Left forelimb (tissue), 1 donor: Measurements from ENCODE around the gene MAGEA8.
"Not testable (repeated sequence)": the region's sequence is repeated elsewhere in the genome, so short reads cannot be mapped to it uniquely, and the experiment has no call there.

Experiments
- DNase-seq: peaks from one replicate; pipeline ENCODE4 v3.0.0-alpha.2; 2018; ENCODE audit warnings: low spot score

Gene MAGEA8

DNA sequence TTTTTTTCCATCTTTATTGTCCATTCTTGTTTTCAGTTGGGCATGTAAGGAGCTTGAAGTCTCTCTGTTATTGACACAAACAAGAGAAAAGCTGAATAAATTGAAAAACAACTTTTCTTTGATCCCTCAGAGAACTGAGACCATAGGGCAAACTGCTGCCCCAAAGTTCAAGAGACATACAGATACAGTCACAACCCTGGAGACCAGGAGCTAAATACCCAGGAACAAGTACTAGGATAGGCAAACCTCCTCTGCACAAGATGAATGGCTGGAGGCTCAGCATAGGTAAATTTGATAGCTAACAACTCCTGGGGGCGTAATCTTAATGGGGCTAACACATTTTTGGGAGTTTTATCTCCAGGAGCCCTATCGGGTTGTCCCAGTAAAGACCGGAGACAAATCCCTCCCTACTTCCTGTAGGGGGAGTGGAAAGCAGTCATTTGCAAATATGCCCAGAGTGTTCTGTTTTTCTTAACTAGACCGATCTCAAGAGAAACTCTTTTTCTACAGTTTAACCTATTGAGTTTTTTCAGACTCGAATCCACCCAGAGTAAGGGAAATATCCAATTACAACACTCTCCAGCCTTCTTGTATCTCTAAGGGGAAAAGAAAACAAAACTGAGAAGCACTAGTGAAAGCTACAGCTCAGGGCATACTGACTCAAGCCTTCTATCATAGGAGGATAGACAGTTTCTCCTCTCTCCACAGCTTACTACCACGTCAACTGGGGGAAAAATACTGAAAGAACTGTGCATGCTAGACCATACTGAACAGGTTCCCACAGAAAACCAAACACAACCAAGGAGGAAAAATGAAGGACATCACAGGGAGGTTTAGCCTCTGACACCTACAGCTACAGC, 23.1 kb downstream of the MAGEA8 start:
- no peak for DNase-seq

DNA sequence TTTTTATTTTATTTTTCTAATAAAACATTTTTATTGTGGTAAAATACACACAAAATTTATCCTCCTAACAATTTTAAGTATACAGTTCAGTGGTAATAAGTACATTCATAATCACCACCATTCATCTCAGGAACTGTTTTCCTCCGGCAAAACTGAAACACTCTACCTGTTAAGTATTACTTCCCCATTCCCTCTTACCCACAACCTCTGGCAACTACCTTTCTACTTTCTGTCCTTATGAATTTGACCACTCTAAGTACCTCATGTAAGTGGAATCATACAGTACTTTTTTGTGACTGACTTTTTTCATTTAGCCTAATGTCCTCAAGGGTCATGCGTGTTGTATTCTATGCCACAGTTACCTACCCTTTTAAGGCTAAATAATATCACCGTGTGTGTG, 27.3 kb downstream of the MAGEA8 start:
- DNase-seq, result no peak

DNA sequence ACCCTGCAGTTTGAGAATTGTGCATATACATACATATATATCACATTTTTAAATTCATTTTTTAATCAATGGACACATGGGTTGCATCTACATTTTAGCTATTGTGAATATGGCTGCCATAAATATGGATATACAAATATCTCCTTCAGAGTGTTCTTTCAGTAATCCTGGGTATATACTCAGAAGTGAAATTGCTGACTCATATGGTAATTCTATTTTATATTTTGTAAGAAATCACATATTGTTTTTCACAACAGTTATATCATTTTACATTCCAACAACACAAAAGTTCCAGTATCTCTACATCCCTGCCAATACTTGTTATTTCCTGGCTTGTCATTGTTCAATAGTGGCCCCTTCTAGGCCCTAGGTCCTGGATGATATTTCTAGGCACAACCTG, 27.7 kb downstream of the MAGEA8 start:
- DNase-seq, result no peak

DNA sequence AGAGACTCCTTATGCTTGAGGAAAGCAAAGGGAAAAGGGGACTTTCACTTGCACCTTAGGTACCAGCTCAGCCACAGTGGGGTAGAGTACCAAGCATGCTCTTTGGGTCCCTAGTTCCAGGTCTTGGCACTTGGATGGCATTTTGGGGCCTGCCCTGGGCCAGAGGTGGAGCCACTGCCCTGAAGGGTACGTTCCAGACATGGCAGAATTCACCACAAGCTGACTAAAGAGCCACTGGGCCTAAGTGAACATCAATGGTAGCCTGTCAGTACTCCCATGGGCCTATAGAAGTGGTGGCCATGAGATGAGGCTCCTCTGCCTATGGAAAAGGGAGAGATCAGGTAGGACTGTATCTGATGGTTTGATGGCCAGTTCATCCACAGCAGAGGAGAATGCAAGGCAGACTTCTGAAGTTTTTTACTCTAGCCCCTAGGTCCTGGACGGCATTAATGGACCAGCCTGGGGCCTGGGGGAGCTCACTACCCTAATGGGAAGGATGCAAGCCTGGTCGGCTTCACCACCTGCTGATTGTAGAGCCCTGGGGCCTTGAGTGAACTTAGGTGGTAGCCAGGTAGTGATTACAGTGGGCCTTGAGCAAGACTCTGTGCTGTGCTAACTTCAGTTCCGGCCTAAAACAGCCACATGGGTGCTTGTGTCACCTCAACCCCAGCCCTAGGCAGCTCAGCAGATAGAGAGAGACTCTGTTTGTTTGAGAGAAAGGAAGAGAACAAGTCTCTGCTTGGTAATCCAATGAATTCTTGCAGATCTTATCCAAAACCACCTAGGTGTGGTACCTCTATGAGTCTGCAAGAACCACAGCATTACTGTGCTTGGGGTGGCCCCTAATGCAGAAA, 28.6 kb downstream of the MAGEA8 start:
- no peak for DNase-seq

DNA sequence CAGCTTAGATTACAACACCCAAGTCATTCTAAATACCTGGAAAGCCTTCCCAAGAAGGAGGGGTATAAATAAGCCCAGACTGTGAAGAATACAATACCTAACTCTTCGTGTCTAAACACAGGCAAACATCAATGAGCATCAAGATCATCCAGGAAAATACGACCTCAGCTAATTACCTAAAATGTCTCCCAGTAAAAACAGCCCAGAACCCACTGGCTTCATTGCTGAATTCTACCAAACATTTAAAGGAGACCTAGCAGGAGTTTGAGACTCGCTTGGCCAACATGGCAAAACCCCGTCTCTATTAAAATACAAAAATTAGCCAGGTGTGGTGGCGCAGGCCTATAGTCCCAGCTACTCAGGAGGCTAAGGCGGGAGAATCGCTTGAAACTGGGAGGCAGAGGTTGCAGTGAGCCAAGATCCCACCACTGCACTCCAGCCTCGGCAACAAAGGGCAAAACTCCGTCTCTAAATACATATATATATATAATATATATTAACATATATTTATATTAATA, 29.3 kb downstream of the MAGEA8 start:
- no peak for DNase-seq

DNA sequence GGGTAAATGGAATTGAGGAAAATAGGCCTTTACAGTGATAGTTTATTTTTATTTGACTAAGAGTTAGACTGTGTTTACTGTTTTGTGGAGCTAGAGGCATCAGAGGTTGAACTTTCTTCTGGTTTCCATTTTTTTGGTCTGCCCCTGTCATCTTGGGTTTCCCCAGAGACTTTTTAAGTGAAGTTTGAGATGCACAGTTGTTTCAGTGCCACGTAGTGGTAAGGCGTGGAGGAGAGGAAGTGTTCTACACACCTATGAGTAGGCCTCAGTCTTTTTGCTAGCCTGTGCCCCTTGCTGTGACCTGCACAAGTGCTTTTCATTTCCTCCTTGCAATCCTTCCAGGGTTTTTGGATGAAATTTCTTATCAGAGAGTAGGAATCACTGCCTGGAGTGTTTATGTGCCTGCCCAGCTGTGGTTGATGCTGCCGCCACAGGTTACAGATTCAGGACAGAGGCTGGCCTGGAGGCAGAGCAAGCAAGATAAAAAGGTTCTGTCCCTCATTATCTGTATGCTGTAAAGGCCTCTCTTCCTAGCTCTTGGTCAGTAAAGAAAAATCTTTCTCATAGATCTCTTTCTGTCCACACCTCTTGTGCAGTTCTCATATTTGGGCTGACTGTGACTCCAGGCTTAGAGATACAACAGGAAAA, 35.9 kb downstream of the MAGEA8 start:
- DNase-seq, result no peak

DNA sequence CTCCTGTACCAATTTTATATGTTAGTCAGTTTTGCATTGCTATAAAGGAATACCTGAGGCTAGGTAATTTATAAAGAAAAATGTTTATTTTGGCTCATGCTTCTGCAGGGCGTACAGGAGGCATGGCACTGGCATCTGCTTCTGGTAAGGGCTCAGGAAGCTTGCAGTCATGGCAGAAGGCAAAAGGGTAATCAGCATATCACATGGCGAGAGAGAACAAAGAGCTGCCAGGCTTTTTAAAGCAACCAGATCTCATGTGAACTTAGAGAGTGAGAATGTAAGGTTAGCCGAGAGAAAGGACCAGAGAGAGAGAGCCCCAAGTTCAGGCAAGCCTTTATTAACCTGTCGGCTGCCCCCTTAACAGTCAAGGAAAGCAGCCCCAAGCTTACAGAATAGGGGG, 42.9 kb downstream of the MAGEA8 start:
- not testable (repeated sequence) for DNase-seq

DNA sequence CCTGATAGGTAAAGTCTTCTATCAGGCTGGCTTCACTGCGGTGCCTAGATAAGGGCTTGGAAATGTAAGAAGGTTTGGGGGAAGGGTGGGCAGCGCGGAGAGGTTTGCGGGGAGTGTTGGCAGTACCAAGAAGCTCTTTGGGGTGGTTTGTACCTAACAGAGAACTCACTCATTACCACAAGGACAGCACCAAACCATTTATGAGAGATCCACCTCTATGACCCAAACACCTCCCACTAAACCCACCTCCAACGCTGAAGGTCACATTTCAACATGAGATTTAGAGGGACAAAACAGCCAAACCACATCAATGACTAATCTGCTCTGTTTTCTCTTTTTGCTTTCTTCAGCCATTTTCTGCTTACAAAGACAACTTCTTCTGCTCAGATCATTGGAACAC, 43.5 kb downstream of the MAGEA8 start:
- DNase-seq, result not testable (repeated sequence)

DNA sequence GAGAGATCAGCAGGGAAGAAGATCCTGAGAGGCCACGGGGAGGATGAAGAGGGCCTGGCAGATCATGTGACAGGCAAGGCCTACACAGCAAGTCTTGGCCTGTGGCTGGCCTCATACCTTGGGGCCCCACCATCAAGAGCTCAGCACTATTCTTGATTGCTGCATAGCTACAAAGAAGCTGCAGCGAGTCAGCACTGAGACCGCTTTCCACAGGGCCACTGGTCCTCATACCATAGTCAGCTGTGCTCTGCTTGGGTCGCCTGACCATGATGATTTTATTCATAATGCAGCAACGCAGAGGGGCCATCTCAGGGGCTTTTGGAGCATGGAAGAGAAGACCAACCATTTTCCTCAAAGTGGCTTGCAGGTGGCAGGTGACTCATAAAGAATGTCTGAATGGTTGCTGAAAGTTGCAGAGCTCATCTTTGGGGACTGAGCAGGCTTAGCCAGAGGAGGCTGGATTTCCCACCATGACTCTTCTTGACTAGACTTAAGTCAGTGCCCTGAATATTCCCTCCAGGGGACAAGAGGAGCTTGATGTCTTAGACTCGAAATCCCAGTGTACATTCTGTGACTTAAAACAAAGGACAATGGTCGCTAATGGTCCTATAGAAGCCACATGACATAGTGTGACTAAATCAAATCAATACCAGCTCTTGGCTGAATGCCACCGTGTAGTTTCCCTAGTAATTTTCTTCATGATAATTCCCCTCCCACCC, 46.4 kb downstream of the MAGEA8 start:
- not testable (repeated sequence) for DNase-seq

DNA sequence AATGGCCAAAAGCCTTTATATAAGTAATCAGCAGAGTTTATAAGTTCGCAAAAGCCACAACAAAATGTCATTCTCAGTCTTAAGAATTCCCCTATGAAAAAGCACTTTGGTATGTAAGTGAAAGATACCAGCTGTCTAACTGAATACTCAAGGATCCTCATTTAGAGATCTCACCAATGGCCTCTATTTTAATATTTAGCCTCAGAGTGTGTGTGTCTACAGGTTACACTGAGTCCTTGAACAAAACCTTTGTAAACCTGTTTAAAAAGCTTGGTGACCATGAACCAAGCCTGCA, 46.9 kb downstream of the MAGEA8 start:
- DNase-seq, result not testable (repeated sequence)

DNA sequence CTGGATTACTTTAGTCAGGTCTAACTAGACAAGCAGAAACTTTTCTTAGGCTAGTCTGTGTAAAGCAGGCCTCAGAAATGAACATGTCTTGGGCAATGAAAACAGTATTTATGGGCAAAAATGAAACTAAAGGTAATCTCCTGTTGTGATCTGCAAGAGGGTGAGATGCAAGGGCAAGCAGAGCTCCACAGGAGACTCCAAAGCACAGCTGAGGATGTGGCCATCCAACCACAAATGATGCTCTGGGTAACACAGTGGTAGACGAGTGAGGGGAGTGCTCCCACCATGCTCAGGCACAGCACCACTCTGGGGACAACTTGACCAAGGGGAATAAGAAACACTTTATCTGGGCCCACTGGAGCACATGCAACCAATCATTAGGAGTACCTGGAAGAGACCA, 47.7 kb downstream of the MAGEA8 start:
- DNase-seq, result not testable (repeated sequence)

DNA sequence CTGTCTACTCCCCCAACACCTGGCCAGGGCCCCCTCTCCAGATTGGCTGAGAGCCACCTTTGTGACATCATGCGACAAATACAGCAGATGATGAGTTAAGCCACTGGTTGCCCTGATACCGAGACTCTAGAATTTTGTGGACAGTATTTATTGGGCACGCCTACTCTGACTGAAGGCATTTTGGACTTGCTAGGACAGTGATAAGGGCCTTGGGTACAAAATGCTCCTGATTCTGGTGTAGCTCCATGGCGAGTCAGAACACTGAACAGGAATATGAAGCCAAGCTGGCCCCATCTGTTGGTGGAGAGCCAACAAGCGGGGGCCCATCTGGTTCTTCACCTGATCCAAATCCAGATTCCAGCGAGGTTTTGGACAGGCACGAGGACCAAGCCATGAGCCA, 48.4 kb downstream of the MAGEA8 start, which contains the start of gene HSFX4:
Gene HSFX4 (plus strand): TSS at position 174 of the 400 bp plus-strand sequence. CDS start 72 bp downstream, at position 246.
- DNase-seq, result not testable (repeated sequence)

DNA sequence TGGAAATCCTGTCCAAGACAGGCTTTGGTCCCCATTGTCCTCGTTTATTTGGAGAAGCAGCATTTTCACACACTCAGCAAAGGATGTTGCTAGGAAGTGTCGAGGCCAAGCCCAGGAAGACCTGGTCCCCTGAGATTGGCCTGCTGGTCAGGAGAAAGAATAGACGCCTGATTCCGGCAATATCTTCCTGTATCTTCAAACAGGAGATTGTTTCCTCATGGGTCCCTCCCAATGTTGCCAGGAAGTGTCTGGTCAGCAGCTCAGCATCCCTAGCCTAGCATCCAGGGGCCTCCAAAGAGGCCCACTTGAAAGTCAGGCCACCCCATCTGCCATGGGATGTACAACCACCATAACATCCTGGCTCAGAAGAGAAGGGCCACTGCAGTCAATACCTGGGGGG, 50.4 kb downstream of the MAGEA8 start:
- not testable (repeated sequence) for DNase-seq

DNA sequence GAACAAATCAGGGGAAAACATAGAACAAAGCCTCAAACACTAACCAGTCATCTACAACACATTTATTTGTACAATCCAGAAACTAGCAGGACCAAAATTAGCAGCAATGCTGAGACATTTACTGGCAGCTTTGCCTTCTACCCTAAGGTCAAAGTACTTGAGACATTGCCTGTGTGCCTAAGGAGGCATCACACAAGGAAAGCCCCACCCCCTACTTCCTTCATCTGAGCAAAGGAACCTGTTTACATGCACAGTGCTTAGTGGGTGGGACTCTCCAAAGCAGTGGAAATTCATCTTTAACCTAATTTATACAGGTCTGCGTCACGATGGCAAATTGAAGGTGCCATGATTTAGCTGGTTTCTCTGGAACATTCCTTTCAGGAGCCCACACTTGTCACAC, 51.2 kb downstream of the MAGEA8 start:
- DNase-seq, result not testable (repeated sequence)

DNA sequence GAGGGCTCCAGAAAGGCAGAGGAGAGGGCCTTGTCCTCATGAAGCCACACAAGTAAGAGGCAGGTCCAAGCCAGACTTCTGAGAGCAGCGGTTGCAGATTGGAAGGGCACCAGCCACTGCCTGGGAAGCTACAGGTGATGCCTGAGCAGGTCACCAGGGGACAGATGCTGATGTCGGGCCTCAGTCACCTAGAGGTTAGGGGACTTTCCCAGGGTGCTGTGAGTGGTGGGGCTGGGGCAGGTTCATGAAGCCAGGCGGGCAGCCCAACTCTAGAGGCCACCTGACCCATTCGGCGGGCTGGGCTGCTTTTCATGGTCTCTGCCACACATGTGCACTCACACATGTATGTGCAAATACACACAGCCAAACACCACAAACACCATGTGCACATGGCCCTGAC, 52.0 kb downstream of the MAGEA8 start:
- not testable (repeated sequence) for DNase-seq

DNA sequence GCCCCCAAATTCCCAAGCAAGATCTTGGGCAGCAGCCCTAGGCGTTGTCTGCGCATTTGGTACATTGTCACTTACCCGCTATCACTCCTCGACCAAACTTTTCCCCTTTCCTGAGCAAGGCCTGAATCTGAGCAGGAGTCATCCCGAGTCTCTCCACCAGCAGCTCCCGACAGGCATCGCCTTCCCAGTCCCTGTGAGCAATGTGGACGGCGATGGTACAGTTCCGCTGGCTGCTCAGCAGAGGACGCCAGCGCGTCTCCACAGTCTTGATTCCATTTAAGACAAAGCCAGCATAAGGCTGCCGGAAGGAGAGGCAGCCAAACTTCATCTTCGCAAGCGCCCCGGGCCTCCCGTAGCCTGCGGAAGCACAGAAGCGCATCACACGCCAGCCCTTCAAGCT, 52.6 kb downstream of the MAGEA8 start:
- not testable (repeated sequence) for DNase-seq
